A549 treated with dexamethasone at 1 μM for 4 hours (cell line): ENCODE results near the gene UBE2O. TPM values are rescaled to one million over a fixed set of nuclear protein-coding genes. Genes with fewer than 3 reads are reported as not detected.

Experiments used
- total RNA-seq: library from RNA; stranded (reverse); fragments of 200-300 nt; extraction: Qiagen RNA extraction; gene quantifications from 5 replicates; pipeline ENCODE4 v1.2.3, GENCODE V29; 2022

Gene UBE2O
- total RNA-seq = 21.2 to 33.1 TPM (median 30.3 TPM) in 5 replicates

DNA sequence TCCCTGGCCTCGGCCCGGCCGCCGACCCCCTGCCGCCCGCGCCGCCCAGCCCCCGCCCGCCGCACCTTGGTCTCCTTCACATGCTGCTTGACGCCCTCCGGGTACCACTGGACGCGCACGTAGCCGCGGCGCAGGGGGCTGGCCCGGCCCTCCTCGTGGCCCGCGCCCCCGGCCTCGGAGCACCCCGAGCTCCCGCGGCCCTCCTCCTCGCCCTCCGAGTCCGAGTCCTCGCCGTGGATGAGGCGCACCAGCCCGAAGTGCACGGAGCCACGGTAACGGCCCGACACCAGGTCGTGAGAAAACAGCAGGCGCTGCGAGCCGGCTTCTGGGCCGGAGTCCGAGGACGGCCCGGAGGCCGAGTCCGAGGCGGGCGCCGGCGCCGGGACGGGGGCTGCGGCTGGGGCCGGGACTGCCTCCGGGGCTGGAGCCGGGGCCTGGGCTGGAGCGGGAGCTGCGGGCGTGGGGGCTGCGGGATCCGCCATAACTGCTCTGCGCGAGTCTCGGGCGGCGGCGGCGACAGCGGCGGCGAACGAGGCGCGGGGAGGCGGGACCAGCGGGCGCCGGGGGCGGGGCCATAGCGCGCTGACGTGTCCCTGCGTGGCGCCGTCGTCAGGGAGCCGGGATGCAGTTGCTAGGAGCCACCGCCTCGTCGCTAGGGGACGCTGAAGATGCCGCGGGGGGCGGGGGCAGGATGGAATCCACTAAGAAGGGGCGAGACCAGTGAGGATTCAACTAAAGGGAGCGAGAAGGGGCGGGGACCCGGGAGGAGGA is at the start of gene UBE2O:
Gene UBE2O, minus strand, starts transcription at position 493 of the 771 bp plus-strand sequence. Its CDS starts 11 bp downstream, at position 482.

DNA sequence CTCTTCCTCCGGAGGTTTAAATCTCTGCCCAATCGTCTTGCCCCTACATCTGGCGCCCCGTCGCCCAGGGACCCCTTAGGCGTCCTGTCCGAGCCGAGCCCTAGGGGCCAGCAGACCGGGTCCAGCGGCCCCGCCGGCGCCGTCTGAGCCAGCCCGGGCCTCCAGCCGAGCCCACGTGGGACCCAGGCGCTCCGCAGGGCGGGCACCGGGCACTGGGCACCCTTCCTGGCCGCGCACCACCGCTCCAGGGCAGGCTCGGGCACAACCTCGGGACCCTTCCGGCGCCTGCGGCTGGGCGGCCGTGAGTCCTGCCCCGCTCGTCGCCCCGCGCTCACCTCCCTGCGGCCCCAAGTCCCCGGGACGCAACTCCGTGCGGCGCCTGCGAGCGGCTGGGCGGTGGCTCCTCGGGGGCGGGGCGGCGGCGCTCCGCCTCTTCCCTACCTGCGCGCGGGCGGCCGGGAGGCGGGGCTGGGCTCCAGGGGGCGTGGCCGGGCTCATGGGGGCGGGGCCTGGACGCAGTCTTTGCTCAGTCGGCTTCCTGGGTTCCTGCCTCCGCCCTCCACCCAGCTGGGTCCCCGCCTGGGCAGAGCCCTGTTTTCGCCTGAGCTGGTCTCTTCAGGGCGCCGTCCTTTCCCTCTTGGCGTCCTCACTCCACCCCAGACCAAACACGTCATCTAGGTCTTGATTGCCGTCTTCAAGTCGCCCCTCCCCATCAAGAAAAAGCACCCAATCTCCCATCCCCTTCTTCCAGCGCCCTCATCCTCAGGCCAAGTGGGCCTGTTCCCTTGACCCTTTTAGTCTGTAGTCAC is 48.3 kb upstream of the UBE2O start, which contains the start of gene RHBDF2:
Gene RHBDF2, minus strand, starts transcription at position 406 of the 809 bp plus-strand sequence. CDS start 19,899 bp downstream, outside the sequence.

GRCh38 chr17:76467366-76467765 is 14.4 kb upstream of the UBE2O start, which contains the start of gene AANAT:
Gene AANAT, plus strand, starts transcription at chr17:76467603. Its CDS starts 1,144 bp downstream, at chr17:76468747.

GRCh38 chr17:76384222-76384986 is 68.5 kb downstream of the UBE2O start, which contains the start of gene SPHK1:
Gene SPHK1, plus strand, starts transcription at chr17:76384609. Its CDS starts 1,036 bp downstream, at chr17:76385645.

GRCh38 chr17:76353599-76354316 is 99.2 kb downstream of the UBE2O start, which contains the start of gene PRPSAP1:
Gene PRPSAP1, minus strand, starts transcription at chr17:76353916. Its CDS starts 213 bp downstream, at chr17:76353703.

Other genes with a start within 250 kb of the UBE2O start
- 9.1 to 12.6 TPM (median 12.4 TPM) in 5 replicates for gene RNF157, start 212.7 kb downstream of the UBE2O start, total RNA-seq
- 99.9 to 203 TPM (median 190 TPM) in 5 replicates for gene UBALD2, start 187.8 kb downstream of the UBE2O start, total RNA-seq
- 0.56 to 1.4 TPM (median 0.84 TPM) in 5 replicates for gene QRICH2, start 144.9 kb downstream of the UBE2O start, total RNA-seq
- 52.7 to 59.4 TPM (median 55.2 TPM) in 5 replicates for gene PRPSAP1, start 99.2 kb downstream of the UBE2O start, total RNA-seq
- 28.2 to 36.9 TPM (median 30.4 TPM) in 5 replicates for gene SPHK1, start 68.5 kb downstream of the UBE2O start, total RNA-seq
- 0.21 to 0.61 TPM (median 0.30 TPM) in 5 replicates for gene AANAT, start 14.5 kb upstream of the UBE2O start, total RNA-seq
- gene RHBDF2, start 48.3 kb upstream of the UBE2O start, total RNA-seq = 44.4 to 74.5 TPM (median 63.2 TPM) in 5 replicates
- 0.71 to 1.4 TPM (median 0.98 TPM) in 5 replicates for gene CYGB, start 84.6 kb upstream of the UBE2O start, total RNA-seq
- gene PRCD, start 86.9 kb upstream of the UBE2O start, total RNA-seq = not detected in 5 replicates
- gene ST6GALNAC2, start 132.7 kb upstream of the UBE2O start, total RNA-seq = 0.38 to 0.75 TPM (median 0.51 TPM) in 5 replicates
- gene ST6GALNAC1, start 190.6 kb upstream of the UBE2O start, total RNA-seq = 0.14 to 0.75 TPM (median 0.52 TPM) in 5 replicates